ENCODE data around the gene SAFB2.

The SAFB2 gene

GRCh38 chr19:5567970-5568407 lies 54.6 kb downstream of the SAFB2 start:
- Mint-ChIP-seq H3K4me1 (no peaks in the 10 kb centered on the region), H3K9me3 (peaks cover 2% of the 10 kb centered on the region), H3K36me3 (peaks cover 1% of the 10 kb centered on the region), H3K27ac (no peak overlapping the region), H3K4me3 (no peak overlapping the region), H3K27me3 (peaks cover 13% of the 10 kb centered on the region)
- no peak for DNase-seq (ENCODE audit: low spot score in 2 of 2)
- ATAC-seq (ENCODE audit: low read depth): no peak

DNA sequence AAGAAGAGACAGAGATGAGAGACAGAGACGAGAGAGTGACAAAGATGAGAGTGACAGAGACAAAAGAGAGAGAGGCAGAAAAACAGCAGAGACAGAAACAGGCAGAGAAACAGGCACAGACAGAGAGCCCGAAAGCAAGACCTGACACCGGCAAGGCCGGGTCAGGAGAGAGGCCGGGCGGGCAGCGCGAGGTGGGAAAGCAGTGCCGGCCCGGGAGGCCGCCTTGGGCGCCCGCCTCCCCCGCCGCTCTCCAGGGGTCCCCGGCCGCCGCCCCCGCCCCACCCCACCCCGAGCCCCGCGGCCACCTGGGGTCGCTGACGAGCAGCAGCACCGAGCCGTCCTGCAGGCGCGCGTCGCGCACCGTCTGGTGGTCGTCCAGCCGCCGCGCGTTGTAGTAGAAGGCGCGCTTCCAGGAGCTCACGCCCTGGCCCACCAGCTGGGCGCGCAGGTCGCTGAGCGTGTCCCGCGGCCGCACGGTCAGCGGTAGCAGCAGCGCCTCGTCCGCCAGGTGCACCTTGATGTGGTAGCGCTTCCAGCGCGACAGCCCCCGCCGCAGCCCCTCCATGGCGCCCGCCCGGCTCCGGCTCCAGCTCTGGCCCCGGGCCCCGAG lies 55.1 kb downstream of the SAFB2 start, which contains the start of gene TINCR:
TSS of gene TINCR (minus strand) at position 594 of the 610 bp plus-strand sequence.
- no peaks in the 10 kb centered on the region for H3K4me1 Mint-ChIP-seq
- peaks cover 2% of the 10 kb centered on the region for H3K9me3 Mint-ChIP-seq
- ATAC-seq (ENCODE audit: low read depth): no peak
- DNase-seq (ENCODE audit: low spot score in 2 of 2): no peak
- peaks cover 1% of the 10 kb centered on the region for H3K36me3 Mint-ChIP-seq
- H3K27me3 Mint-ChIP-seq: peaks cover 16% of the 10 kb centered on the region
- H3K4me3 Mint-ChIP-seq: no peak within 1 kb of the TSS
- no peak within 1 kb of the TSS for H3K27ac Mint-ChIP-seq

DNA sequence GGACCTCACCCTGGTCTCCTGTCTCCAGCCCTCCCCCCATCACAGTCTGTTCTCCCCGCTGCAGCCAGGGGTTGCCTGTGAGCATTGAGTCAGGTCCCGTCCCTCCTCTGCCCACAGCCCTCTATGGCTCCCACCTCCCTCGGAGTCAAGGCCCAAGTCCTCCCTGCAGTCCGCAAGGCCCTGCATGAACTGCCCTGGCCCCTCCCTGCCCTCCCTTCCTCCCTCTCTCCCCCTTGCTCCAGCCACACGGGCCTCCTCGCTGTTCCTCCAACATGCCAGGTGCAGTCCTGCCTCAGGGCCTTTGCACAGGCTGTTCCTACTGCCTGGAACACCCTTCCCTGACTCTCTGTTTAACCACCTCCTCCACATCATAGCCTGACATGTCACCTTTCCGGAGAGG lies 57.6 kb downstream of the SAFB2 start:
- DNase-seq (ENCODE audit: low spot score in 2 of 2) (no peak), ATAC-seq (ENCODE audit: low read depth) (no peak)
- Mint-ChIP-seq H3K27me3 (peaks cover 23% of the 10 kb centered on the region), H3K27ac (no peak overlapping the region), H3K4me1 (no peaks in the 10 kb centered on the region), H3K9me3 (peaks cover 4% of the 10 kb centered on the region), H3K36me3 (peaks cover 7% of the 10 kb centered on the region), H3K4me3 (no peak overlapping the region)

GRCh38 chr19:5563935-5564612 lies 58.5 kb downstream of the SAFB2 start:
- Mint-ChIP-seq H3K27me3 (peaks cover 23% of the 10 kb centered on the region), H3K4me3 (no peak overlapping the region), H3K36me3 (peaks cover 7% of the 10 kb centered on the region), H3K4me1 (no peaks in the 10 kb centered on the region), H3K27ac (no peak overlapping the region), H3K9me3 (peaks cover 4% of the 10 kb centered on the region)
- DNase-seq (ENCODE audit: low spot score in 2 of 2) (no peak), ATAC-seq (ENCODE audit: low read depth) (peak; percentile 56)

DNA sequence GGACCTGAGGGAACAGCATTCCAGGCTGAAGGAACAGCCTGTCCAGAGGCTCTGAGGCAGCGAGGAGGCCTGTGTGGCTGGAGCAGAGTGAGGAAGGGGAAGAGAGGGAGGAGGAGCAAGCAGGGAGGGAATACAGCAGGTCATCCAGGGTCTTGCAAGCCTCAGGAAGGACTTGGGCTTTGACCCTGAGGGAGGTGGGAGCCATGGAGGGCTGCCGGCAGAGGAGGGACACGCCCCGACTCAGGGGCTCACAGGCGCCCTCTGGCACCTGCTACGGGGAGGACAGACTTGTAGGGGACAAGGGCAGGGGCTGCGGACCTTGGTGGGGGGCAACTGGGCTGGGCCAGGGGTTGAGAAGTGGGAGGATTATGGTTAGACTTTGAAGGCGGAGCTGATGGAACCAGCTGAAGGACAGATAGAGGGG lies 59.6 kb downstream of the SAFB2 start:
- Mint-ChIP-seq H3K9me3 (peaks cover 9% of the 10 kb centered on the region), H3K4me1 (peaks cover 2% of the 10 kb centered on the region), H3K36me3 (peaks cover 12% of the 10 kb centered on the region), H3K27ac (no peak overlapping the region), H3K27me3 (peaks cover 27% of the 10 kb centered on the region), H3K4me3 (no peak overlapping the region)
- ATAC-seq (ENCODE audit: low read depth): no peak
- no peak for DNase-seq (ENCODE audit: low spot score in 2 of 2)

DNA sequence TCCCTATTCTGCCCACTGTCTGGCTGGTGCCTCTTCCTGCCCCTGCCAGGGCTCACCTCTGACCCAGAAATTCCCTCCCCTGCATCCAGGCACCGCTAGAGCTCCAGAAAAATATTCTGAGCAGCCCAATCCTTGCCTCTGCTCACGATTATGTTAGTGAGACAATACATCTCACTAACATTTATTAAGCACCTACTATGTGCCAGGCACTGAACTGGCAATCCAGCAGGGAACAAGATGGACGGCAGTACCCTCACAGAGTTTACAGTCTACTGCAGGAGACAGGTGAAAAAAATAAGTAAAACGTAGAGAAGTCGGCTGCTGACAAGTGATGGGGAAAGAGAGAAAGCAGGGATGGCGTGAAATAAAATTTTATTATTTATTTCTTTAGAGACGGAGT lies 60.3 kb downstream of the SAFB2 start:
- Mint-ChIP-seq H3K9me3 (peaks cover 9% of the 10 kb centered on the region), H3K36me3 (peaks cover 12% of the 10 kb centered on the region), H3K4me1 (peaks cover 2% of the 10 kb centered on the region), H3K27me3 (peaks cover 28% of the 10 kb centered on the region), H3K4me3 (no peak overlapping the region), H3K27ac (no peak overlapping the region)
- ATAC-seq (ENCODE audit: low read depth) (no peak), DNase-seq (ENCODE audit: low spot score in 2 of 2) (no peak)

GRCh38 chr19:5561559-5561958 lies 61.0 kb downstream of the SAFB2 start:
- no peak overlapping the region for H3K4me3 Mint-ChIP-seq
- H3K4me1 Mint-ChIP-seq: peaks cover 2% of the 10 kb centered on the region
- H3K9me3 Mint-ChIP-seq: peaks cover 9% of the 10 kb centered on the region
- peaks cover 12% of the 10 kb centered on the region for H3K36me3 Mint-ChIP-seq
- no peak for DNase-seq (ENCODE audit: low spot score in 2 of 2)
- peaks cover 31% of the 10 kb centered on the region for H3K27me3 Mint-ChIP-seq
- no peak overlapping the region for H3K27ac Mint-ChIP-seq
- ATAC-seq (ENCODE audit: low read depth): no peak

DNA sequence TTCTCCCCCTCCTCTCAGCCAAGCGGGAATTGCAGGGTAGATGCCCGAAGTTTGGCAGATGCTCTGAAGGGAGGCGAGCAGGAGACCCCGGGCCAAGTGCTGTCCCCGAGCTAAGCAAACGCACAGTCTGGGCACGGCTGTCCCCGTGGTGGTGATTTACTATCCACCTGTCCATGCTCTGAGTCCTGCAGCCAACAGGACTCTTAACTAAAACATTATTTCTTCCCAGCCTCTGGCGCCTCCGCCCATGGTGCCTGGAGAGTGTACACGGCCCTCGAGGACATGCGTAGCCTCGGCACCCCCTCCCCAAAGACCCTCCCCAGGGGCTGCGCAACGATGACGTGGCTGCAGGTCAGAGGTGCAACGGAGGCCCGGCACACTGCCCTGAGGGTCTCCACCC lies 62.4 kb downstream of the SAFB2 start:
- peaks cover 2% of the 10 kb centered on the region for H3K4me1 Mint-ChIP-seq
- no peak overlapping the region for H3K27ac Mint-ChIP-seq
- H3K36me3 Mint-ChIP-seq: peaks cover 12% of the 10 kb centered on the region
- DNase-seq (ENCODE audit: low spot score in 2 of 2) (no peak), ATAC-seq (ENCODE audit: low read depth) (no peak)
- H3K27me3 Mint-ChIP-seq: peaks cover 27% of the 10 kb centered on the region
- no peak overlapping the region for H3K4me3 Mint-ChIP-seq
- H3K9me3 Mint-ChIP-seq: peaks cover 8% of the 10 kb centered on the region

GRCh38 chr19:5559804-5560133 lies 62.8 kb downstream of the SAFB2 start:
- H3K4me3 Mint-ChIP-seq: no peak overlapping the region
- ATAC-seq (ENCODE audit: low read depth) (no peak), DNase-seq (ENCODE audit: low spot score in 2 of 2) (no peak)
- peaks cover 23% of the 10 kb centered on the region for H3K27me3 Mint-ChIP-seq
- peaks cover 12% of the 10 kb centered on the region for H3K36me3 Mint-ChIP-seq
- no peak overlapping the region for H3K27ac Mint-ChIP-seq
- H3K9me3 Mint-ChIP-seq: peaks cover 7% of the 10 kb centered on the region
- peaks cover 2% of the 10 kb centered on the region for H3K4me1 Mint-ChIP-seq

- no peak for DNase-seq (ENCODE audit: low spot score in 2 of 2)
- Mint-ChIP-seq H3K9me3 (peaks cover 7% of the 10 kb centered on the region), H3K4me3 (no peak overlapping the region), H3K27ac (no peak overlapping the region), H3K4me1 (peaks cover 2% of the 10 kb centered on the region), H3K36me3 (peaks cover 12% of the 10 kb centered on the region), H3K27me3 (peaks cover 22% of the 10 kb centered on the region)
- ATAC-seq (ENCODE audit: low read depth): no peak
Observed at GRCh38 chr19:5558101-5558621, 64.4 kb downstream of the SAFB2 start.

GRCh38 chr19:5557691-5558090 lies 64.9 kb downstream of the SAFB2 start:
- no peak for DNase-seq (ENCODE audit: low spot score in 2 of 2)
- peaks cover 2% of the 10 kb centered on the region for H3K4me1 Mint-ChIP-seq
- peaks cover 7% of the 10 kb centered on the region for H3K9me3 Mint-ChIP-seq
- peaks cover 12% of the 10 kb centered on the region for H3K36me3 Mint-ChIP-seq
- no peak for ATAC-seq (ENCODE audit: low read depth)
- no peak overlapping the region for H3K4me3 Mint-ChIP-seq
- no peak overlapping the region for H3K27ac Mint-ChIP-seq
- H3K27me3 Mint-ChIP-seq: peaks cover 17% of the 10 kb centered on the region

- DNase-seq (ENCODE audit: low spot score in 2 of 2): no peak
Observed at GRCh38 chr19:5554828-5555227, 67.7 kb downstream of the SAFB2 start.

DNA sequence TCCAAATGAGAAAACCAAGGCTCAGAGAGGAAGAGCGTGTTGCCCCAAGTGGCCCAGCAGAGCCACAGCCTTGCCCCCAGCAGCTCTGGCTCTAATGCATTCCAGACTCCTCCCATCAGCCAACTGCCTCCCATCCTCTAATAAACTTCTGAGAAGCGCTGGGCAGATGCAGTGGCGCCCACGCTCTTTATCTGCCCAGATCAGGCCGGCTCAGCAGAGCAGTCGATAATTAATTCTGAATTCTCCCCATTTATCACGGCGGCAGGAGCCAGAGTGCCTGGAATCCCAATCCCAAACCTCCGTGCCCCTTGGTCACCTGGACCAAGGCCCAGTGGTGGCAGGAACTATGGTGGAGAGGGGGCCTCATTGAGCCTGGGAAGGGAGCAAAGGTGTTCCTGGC lies 68.7 kb downstream of the SAFB2 start:
- Mint-ChIP-seq H3K27me3 (peaks cover 23% of the 10 kb centered on the region), H3K9me3 (peaks cover 5% of the 10 kb centered on the region), H3K4me1 (peaks cover 2% of the 10 kb centered on the region), H3K4me3 (no peak overlapping the region), H3K36me3 (peaks cover 5% of the 10 kb centered on the region), H3K27ac (no peak overlapping the region)
- ATAC-seq (ENCODE audit: low read depth) (no peak), DNase-seq (ENCODE audit: low spot score in 2 of 2) (no peak)

More at GRCh38 chr19:5554828-5555227, 67.7 kb downstream of the SAFB2 start:
- ATAC-seq (ENCODE audit: low read depth): no peak
- Mint-ChIP-seq H3K9me3 (peaks cover 5% of the 10 kb centered on the region), H3K36me3 (peaks cover 5% of the 10 kb centered on the region), H3K4me3 (no peak overlapping the region), H3K27ac (no peak overlapping the region), H3K27me3 (peaks cover 23% of the 10 kb centered on the region), H3K4me1 (peaks cover 2% of the 10 kb centered on the region)

DNA sequence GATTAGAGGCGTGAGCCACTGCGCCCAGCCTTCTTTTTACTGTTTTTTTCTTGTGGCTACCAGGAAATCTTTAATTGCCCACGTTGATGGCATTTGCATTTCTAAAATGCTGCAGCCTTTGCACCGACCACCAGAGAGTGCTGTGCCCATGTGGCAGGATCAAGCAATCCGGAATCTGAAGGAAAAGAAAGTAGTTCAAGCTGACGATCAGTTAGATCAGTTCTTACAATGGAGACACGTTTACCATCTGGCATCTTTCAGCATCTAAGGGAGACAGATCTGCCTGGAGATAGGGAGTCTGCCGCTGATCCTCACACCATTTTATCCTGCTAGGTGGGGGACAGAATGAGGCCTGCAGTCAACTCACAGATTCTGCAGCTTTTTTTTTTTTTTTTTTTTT lies 74.7 kb downstream of the SAFB2 start:
- ATAC-seq (ENCODE audit: low read depth) (no peak), DNase-seq (ENCODE audit: low spot score in 2 of 2) (no peak)
- Mint-ChIP-seq H3K27ac (no peak overlapping the region), H3K27me3 (peaks cover 17% of the 10 kb centered on the region), H3K9me3 (no peaks in the 10 kb centered on the region), H3K36me3 (no peaks in the 10 kb centered on the region), H3K4me1 (no peaks in the 10 kb centered on the region), H3K4me3 (no peak overlapping the region)

DNA sequence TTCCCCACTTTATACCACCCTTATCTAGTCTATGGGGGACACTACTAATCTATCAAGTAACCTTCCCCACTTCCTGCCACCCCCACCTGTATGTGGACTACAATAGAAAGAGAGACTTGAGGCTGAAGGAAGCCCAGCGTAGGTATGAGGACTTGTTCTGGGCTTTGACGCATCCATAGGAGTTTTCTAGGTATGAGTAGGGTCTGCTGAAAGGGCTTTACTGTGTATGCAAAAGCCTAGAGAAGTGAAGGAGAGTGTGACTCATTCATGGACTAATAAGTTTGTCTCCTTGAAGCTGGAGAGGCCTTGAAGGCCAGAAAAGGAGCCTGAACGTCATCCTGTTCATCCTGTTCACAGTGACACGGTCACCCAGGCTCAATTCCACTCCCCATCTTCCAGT lies 76.6 kb downstream of the SAFB2 start:
- no peak overlapping the region for H3K27ac Mint-ChIP-seq
- no peaks in the 10 kb centered on the region for H3K36me3 Mint-ChIP-seq
- H3K4me1 Mint-ChIP-seq: no peaks in the 10 kb centered on the region
- H3K4me3 Mint-ChIP-seq: no peak overlapping the region
- no peaks in the 10 kb centered on the region for H3K9me3 Mint-ChIP-seq
- no peak for DNase-seq (ENCODE audit: low spot score in 2 of 2)
- peaks cover 9% of the 10 kb centered on the region for H3K27me3 Mint-ChIP-seq
- ATAC-seq (ENCODE audit: low read depth): no peak
